Stomach (tissue), 9 donors: ENCODE results near the gene AMELX. TPM values are rescaled to one million over a fixed set of nuclear protein-coding genes. Genes with fewer than 3 reads are reported as not detected.

Experiments used
- DNase-seq, 2 donors: peaks; one replicate each; pipeline versions ENCODE4 v3.0.0 to v3.0.0-alpha.2; 2013 to 2019
- H3K27ac ChIP-seq, 5 donors: fragments of 200-600 bp in 4 of 5; sonication (generic) in 4 of 5; one replicate each; pipeline ENCODE4 v1.5.1; 2013 to 2019; ENCODE audit warnings: mild to moderate bottlenecking in 1 of 5, moderate library complexity in 1 of 5
- H3K27me3 ChIP-seq, 3 donors: fragments of 200-600 bp; sonication (generic); one replicate each; pipeline ENCODE4 v1.5.1; 2017 to 2019; ENCODE audit warnings: mixed run types in 1 of 3
- H3K36me3 ChIP-seq, 4 donors: fragments of 200-600 bp; sonication (generic); 1 replicate in 3 of 4; 2 replicates in 1 of 4; pipeline ENCODE4 v1.5.1; 2016 to 2019
- H3K4me1 ChIP-seq, 4 donors: fragments of 200-600 bp; sonication (generic); one replicate each; pipeline ENCODE4 v1.5.1; 2016 to 2019
- H3K4me3 ChIP-seq, 4 donors: fragments of 200-600 bp; sonication (generic) in 3 of 4; one replicate each; pipeline ENCODE4 v1.5.1; 2016 to 2019; ENCODE audit warnings: mild to moderate bottlenecking in 1 of 4
- H3K9me3 ChIP-seq, 4 donors: fragments of 200-600 bp; sonication (generic); one replicate each; pipeline ENCODE4 v1.5.1; 2016 to 2019
- CTCF ChIP-seq, 7 experiments: fragments of 450-650 bp in 4 of 7; fragments of 200-600 bp in 3 of 7; sonication (generic) in 3 of 7; IDR thresholded peaks; one replicate each; pipeline ENCODE4 v1.5.1; 2016 to 2019; ENCODE audit warnings: antibody characterized with exemption in 7 of 7, control low read depth in 2 of 7, mild to moderate bottlenecking in 1 of 7
- EP300 ChIP-seq: sonication (generic); formaldehyde crosslinking; IDR thresholded peaks from one replicate; pipeline ENCODE4 v1.6.1; 2017; ENCODE audit warnings: antibody characterized with exemption
- POLR2A ChIP-seq, 4 donors: fragments of 450-650 bp; IDR thresholded peaks; one replicate each; pipeline ENCODE4 v1.6.1; 2016; ENCODE audit warnings: antibody characterized with exemption in 4 of 4, control low read depth in 2 of 4, mild to moderate bottlenecking in 1 of 4, moderate library complexity in 1 of 4
- POLR2AphosphoS5 ChIP-seq, 3 donors: sonication (generic); formaldehyde crosslinking; IDR thresholded peaks; one replicate each; pipeline ENCODE4 v1.6.1; 2016; ENCODE audit warnings: antibody characterized with exemption in 3 of 3
- WGBS, 5 donors: extraction: QIAGEN DNeasy Blood & Tissue Kit in 3 of 5; methylation state at CpG; one replicate each; pipeline versions ENCODE4 v1.1.5 to v1.1.7; 2013 to 2018; 5-methylcytosine and 5-hydroxymethylcytosine counted together
- intact Hi-C: fragments of 100-400 bp; cut with DNase I; formaldehyde crosslinking; loops from one replicate; pipeline ENCODE4 v1.15.1; 2023; ENCODE audit warnings: low total_unique reads
- polyA plus RNA-seq, 3 donors: library from polyadenylated mRNA; stranded (reverse); fragments of 200-250 nt; gene quantifications; one replicate each; pipeline ENCODE4 v1.2.3, GENCODE V29; 2013
- small RNA-seq, 4 donors: library from RNA; depleted of rRNA; stranded (forward); fragments of <200 nt; gene quantifications; one replicate each; pipeline ENCODE3, GENCODE V24; 2016
- total RNA-seq, 5 donors: library from RNA; depleted of rRNA; stranded (reverse); fragments of >200 nt; gene quantifications; one replicate each; pipeline versions ENCODE4 v1.1.0 to v1.2.3, GENCODE V29; 2014 to 2016
- donor health status: healthy with polysubstance abuse.
- donor health status: Bipolar disorder and iron deficiency.
- donor health status: healthy.

Gene AMELX
- total and polyA plus RNA-seq, 8 donors: not detected

- no peak overlapping the region for H3K27ac ChIP-seq
Observed at GRCh38 chrX:11349020-11349419, 55.8 kb downstream of the AMELX start.

GRCh38 chrX:11349661-11350337, 56.6 kb downstream of the AMELX start:
- 51 to 67% (median 60%) methylated on average over 2 of the region's 2 CpGs for whole genome bisulfite sequencing, 5 donors
- no peak overlapping the region for H3K4me3 ChIP-seq
- peak overlapping the region in 3 of 5 donors; percentile 3 to 77 (median 76) for H3K27ac ChIP-seq
- H3K9me3 ChIP-seq: no peaks in the 10 kb centered on the region
- peaks cover 0 to 28% (median 14%) of the 10 kb centered on the region in 4 donors for H3K4me1 ChIP-seq
- no peaks in the 10 kb centered on the region for H3K27me3 ChIP-seq
- TF ChIP-seq POLR2AphosphoS5 (IDR thresholded peaks at IDR 0.05) (no peak), EP300 (no peak), POLR2A (IDR thresholded peaks at IDR 0.05) (no peak)
- H3K36me3 ChIP-seq: no peaks in the 10 kb centered on the region
- DNase-seq: no peak
- intact Hi-C loops: no loop called here

More at GRCh38 chrX:11349020-11349419, 55.8 kb downstream of the AMELX start:
- DNase-seq: no peak
- Histone ChIP-seq H3K27me3 (no peaks in the 10 kb centered on the region), H3K4me1 (peaks cover 0 to 28% (median 14%) of the 10 kb centered on the region in 4 donors), H3K9me3 (no peaks in the 10 kb centered on the region), H3K4me3 (no peak overlapping the region), H3K36me3 (no peaks in the 10 kb centered on the region)
- intact Hi-C loops: no loop called here
- TF ChIP-seq EP300: no peak
- TF ChIP-seq POLR2AphosphoS5 (IDR thresholded peaks at IDR 0.05): no peak
- TF ChIP-seq CTCF (IDR thresholded peaks at IDR 0.05): no peak
- no peak for TF ChIP-seq POLR2A (IDR thresholded peaks at IDR 0.05)
- WGBS, 5 donors: 60 to 100% (median 89%) methylated on average over 1 of the region's 1 CpG

Small RNA genes lying within 50 kb of the gene (small RNA-seq; reads per million reads assigned to genes)
- gene MIR548AX: 0 to 0.10 (median 0) reads per million in 4 donors

Other genes with a start within 250 kb of the AMELX start
- gene HCCS, start 182.1 kb upstream of the AMELX start, total RNA-seq: 10 to 100 TPM in 2 of 5 donors, 1 to 10 TPM in 3; 1.3 to 22.9 (median 8.5) TPM
- gene HCCS, start 182.1 kb upstream of the AMELX start, polyA plus RNA-seq: 10 to 100 TPM; 12.0 to 17.7 (median 16.5) TPM